ENCODE results near the gene VRTN. TPM values are rescaled to one million over a fixed set of nuclear protein-coding genes. Genes with fewer than 3 reads are reported as not detected.

VRTN gene
- total RNA-seq, 2 experiments from 2014 or later = not detected

DNA sequence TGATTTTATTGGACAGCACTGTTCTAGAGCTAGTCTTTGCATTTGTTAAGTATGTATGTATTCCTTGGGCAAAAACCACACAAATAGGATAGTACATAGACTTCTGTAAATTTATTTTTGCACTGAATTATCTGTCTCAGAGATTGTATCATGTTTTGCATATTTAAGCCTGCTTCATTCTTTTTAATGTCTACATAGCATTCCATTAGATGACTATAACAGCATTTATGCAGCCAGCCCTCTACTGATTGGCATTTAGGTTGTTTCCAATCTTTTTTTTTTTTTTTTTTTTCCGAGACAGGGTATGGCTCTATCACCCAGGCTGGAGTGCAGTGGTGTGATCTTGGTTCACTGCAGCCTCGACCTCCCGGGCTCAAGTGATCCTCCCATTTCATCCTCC lies 43.2 kb downstream of the VRTN start:
- Mint-ChIP-seq H3K36me3 (no peaks in the 10 kb centered on the region), H3K4me3 (no peak overlapping the region), H3K27me3 (peaks cover 24% of the 10 kb centered on the region), H3K27ac (no peak overlapping the region), H3K4me1 (no peaks in the 10 kb centered on the region), H3K9me3 (ENCODE audit: low read depth) (no peaks in the 10 kb centered on the region)
- ATAC-seq = no peak
- CTCF ChIA-PET = no interaction called here
- no peak for DNase-seq

DNA sequence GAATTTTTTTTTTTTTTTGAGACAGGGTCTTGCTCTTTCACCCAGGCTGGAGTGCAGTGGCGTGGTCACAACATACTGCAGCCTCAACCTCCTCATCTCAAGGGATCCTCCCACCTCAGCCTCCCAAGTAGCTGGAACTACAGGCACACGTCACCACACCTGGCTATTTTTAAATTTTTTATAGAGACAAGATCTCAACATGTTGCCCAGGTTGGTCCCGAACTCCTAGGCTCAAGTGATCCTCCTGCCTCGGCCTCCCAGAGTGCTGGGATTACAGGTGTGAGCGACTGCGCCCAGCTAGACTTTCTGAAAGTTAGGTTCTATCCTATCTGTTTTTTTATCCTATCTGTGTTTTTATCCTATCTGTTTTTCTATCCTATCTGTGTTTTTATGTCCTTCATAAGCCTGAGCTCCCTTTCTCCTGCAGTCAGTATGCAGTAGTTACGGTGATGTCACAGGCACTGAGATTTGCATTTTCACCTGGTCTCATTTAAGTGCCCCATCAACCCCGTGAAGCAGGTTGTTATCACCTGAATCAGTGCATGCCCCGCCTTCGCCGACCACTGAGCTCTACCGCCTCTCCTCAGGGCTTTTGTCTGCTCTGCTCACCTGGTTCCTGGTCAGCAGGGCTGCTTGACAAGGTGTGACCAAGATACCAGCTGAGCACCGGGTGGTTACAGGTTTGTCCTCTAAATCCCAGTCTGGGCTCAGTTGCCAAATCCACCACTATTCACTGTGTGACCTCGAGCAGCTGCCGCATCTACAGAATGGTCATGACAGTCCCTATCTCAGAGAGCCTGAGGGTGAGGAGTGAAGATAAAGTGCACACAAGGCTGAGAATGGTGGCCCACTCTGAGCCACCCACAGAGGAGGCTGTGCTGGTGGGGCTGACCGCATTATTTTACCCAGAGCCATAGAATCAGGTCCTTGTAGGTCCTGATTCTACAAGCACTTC lies 44.6 kb downstream of the VRTN start:
- no peak overlapping the region for H3K4me3 Mint-ChIP-seq
- peaks cover 24% of the 10 kb centered on the region for H3K27me3 Mint-ChIP-seq
- CTCF ChIA-PET = no interaction called here
- ATAC-seq = no peak
- DNase-seq = no peak
- H3K9me3 Mint-ChIP-seq (ENCODE audit: low read depth) = no peaks in the 10 kb centered on the region
- H3K4me1 Mint-ChIP-seq = no peaks in the 10 kb centered on the region
- no peak overlapping the region for H3K27ac Mint-ChIP-seq
- no peaks in the 10 kb centered on the region for H3K36me3 Mint-ChIP-seq

DNA sequence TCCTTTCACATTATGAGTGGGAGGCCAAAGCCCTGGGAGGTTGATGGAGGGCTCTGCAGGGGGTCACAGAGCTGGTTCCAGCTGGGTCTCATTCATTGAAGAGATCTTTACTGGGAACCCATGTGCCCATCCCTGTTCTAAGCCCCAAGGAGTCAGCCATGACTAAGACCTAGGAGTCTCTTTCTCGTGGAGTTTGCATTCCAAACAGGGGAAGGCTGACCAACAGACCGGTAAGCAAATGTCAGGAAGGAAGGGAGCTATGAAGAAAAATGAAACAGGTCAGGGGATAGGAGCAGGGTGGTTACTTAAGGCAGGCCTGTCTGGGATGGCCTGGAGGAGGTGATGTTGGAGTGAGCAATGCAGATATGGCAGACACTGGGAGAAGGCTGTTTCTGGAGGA lies 46.3 kb downstream of the VRTN start:
- Mint-ChIP-seq H3K27ac (no peak overlapping the region), H3K27me3 (peaks cover 21% of the 10 kb centered on the region), H3K9me3 (ENCODE audit: low read depth) (no peaks in the 10 kb centered on the region), H3K4me3 (no peak overlapping the region), H3K4me1 (no peaks in the 10 kb centered on the region), H3K36me3 (no peaks in the 10 kb centered on the region)
- CTCF ChIA-PET = no interaction called here
- ATAC-seq = no peak
- DNase-seq = no peak

DNA sequence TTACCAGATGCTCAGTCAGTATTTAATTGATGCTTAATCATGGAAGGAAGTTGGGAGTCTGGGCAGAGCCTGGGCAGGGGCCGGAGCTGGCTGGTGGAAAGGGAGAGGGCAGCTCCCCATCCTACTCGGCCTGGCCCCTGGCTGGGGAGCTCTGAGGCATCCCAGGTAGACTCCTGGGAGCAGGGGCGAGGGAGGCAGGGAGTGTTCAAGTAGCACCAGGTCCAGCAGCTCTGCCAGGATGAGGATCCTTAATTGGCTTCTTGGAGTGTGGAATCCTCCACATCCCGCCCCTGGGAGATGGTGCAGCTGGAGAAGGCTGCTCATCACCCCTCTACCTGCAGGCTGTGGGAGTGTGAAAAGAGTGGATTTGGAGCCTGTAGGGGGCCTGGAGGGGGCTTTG lies 46.8 kb downstream of the VRTN start:
- H3K9me3 Mint-ChIP-seq (ENCODE audit: low read depth) = no peaks in the 10 kb centered on the region
- H3K27ac Mint-ChIP-seq = no peak overlapping the region
- no peaks in the 10 kb centered on the region for H3K36me3 Mint-ChIP-seq
- no peak overlapping the region for H3K4me3 Mint-ChIP-seq
- ATAC-seq = no peak
- peaks cover 2% of the 10 kb centered on the region for H3K4me1 Mint-ChIP-seq
- CTCF ChIA-PET = no interaction called here
- peaks cover 20% of the 10 kb centered on the region for H3K27me3 Mint-ChIP-seq
- no peak for DNase-seq

DNA sequence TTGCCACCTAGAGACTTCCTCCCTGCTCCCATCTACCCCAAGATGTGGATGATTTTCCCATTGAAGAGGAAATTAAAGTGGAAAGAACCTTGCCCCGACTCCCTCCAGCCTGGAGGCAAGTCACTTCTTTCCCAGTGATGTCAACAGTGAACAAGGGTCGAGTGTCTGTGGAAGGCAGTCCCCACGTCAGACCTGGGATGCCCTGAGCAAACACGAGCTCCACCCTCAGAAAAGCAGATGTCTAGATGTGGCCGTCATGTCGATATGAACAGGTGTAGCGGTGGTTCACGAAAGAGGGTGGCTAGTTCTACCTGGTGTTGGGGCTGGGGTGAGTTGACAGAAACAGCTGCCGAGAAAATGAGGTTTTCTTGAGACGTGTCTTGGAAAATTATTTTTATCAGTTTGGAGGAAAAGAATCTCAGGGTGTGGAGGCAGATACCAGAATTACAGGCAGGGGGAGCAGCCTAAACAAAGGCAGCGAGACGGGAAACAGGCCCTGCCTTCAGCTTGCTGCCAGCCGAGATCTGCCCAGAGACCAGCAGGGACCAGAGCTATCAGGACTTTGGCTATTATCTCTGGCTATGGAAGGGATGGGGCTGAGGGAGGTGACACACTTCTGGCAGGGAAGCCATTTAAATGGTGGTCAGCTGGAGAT lies 51.9 kb downstream of the VRTN start:
- DNase-seq (no peak), ATAC-seq (no peak)
- no peaks in the 10 kb centered on the region for H3K36me3 Mint-ChIP-seq
- H3K27me3 Mint-ChIP-seq = peaks cover 15% of the 10 kb centered on the region
- H3K4me3 Mint-ChIP-seq = no peak overlapping the region
- CTCF ChIA-PET = interaction anchor here (1.8 kb wide), 1 partner anchor 76 kb away, joined by 3 read pairs; no protein-coding TSS in a partner anchor
- H3K4me1 Mint-ChIP-seq = peaks cover 32% of the 10 kb centered on the region
- no peak overlapping the region for H3K27ac Mint-ChIP-seq
- no peaks in the 10 kb centered on the region for H3K9me3 Mint-ChIP-seq (ENCODE audit: low read depth)

DNA sequence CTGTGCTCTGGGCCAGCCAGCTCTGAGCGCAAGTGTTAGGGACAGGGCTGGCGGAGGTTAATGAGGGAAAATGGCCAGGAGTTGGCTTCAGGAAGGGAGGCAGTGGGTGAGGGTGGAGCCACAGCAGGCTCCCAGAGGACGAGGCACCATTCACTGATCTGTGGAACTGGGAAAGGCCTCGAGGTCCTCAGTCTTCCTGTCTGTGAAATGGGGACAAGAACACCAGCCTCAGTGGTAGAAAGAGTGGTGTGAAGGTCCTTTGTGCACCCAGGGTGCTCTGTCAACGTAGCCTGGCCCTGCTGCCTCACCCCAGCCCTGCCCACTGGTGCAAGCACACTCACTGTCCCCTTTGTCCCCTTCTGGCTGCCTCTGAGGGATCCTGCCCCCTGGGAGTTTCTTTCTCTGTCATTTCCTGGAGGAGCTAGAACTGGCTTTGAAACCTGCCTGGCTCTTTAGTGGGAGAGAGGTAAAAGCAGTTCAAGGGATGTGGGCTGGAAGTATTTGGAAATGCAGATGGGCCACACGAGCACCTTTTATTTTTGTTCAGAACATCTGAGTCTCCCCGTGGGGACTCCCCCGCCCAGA lies 52.7 kb downstream of the VRTN start:
- ATAC-seq (peak; percentile 11), DNase-seq (no peak)
- Mint-ChIP-seq H3K4me3 (peak overlapping the region; percentile 67), H3K4me1 (peaks cover 32% of the 10 kb centered on the region), H3K9me3 (ENCODE audit: low read depth) (no peaks in the 10 kb centered on the region), H3K36me3 (no peaks in the 10 kb centered on the region), H3K27me3 (peaks cover 15% of the 10 kb centered on the region), H3K27ac (peak overlapping the region; percentile 90)
- CTCF ChIA-PET = interaction anchor here (0.6 to 1.8 kb wide), 3 partner anchors 38 to 92 kb away, joined by 3 to 7 read pairs (median 3); partner anchors contain the start of genes ISCA2 and NPC2

DNA sequence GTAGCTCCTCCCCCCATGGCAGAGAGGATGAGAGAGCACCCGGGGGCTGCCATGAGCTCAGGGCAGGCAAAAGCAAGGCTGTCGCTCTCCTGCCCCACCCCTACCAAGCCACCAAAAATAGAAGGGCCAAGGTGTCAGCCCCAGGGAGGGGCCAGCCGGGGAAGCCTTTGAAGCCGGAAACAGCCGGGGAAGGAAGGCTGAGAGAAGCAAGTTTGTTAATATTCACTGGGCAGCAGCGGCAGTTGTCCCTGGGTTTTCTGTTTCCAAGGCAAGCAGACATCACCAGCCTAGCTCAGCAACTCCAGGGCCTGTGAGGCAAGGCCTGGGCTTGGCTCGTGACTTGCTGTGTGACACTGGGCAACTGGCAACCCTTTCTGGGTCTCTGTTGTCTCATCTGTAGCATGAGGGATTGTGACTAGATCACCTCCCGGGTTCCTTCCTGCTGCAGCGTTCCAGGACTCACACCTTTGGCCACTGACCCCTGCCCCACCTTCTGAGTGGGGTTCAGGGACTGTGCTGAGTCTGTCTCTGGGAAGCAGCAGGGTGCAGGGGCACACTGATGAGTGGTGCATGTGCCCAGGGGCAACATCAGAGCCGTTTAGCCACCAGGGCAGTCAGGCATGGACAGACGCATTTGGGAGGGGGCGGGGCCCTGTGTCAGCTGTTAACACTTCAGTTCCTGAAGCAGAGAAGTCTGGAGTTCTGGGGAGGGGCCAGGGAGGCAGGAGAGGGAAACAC lies 53.4 kb downstream of the VRTN start:
- peaks cover 14% of the 10 kb centered on the region for H3K27me3 Mint-ChIP-seq
- H3K27ac Mint-ChIP-seq = peak overlapping the region; percentile 90
- peak overlapping the region; percentile 67 for H3K4me3 Mint-ChIP-seq
- H3K4me1 Mint-ChIP-seq = peaks cover 32% of the 10 kb centered on the region
- CTCF ChIA-PET = interaction anchor here (0.6 to 1.8 kb wide), 3 partner anchors 37 to 91 kb away, joined by 3 to 7 read pairs (median 3); partner anchors contain the start of genes ISCA2 and NPC2
- ATAC-seq (peak; percentile 97), DNase-seq (peak; percentile 90)
- no peaks in the 10 kb centered on the region for H3K9me3 Mint-ChIP-seq (ENCODE audit: low read depth)
- H3K36me3 Mint-ChIP-seq = no peaks in the 10 kb centered on the region

DNA sequence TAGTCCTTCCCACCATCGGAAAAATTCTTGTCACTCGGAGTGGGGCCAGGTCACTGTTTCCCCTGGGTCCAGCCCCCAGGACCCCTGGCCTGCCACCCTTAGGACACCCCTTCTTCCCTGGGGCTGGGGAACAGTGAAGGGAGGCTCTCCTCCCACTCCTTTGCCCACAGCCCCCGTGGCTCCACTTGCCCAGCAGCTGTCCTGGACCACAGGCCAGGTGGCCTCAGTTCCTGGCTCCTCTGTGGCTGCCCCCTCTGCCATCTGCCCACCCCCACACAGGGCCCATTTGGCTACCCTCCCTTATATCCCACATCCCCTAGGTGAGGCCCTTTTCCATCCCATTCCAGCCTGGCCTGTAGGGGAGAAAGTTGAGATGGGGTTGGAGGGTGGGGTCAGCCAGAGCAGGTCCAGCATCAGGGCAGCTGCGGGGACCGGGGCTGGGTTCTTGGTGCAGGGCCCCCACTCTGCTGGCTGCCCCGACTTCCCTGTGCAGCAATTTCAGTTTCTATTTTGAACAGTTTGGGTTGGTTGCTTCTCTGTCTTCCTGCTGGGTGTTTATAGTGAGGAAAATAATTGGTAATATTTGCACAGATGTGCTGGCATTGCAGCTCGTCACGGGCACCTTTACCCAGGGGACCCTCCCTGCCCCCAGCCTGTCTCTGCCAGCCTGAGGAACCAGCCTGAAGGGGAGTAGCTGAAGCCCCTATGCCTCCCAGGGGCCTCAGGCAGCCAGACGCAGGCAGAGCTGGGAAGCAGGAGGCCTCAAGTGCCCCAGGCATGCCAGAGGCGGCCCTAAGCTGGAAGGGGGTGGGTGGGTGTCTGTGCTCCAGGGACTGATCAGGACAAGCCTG lies 54.4 kb downstream of the VRTN start:
- CTCF ChIA-PET = interaction anchor here (1.6 kb wide), 1 partner anchor 91 kb away, joined by 7 read pairs; the partner anchor contains the start of genes ISCA2 and NPC2
- Mint-ChIP-seq H3K27me3 (peaks cover 9% of the 10 kb centered on the region), H3K36me3 (no peaks in the 10 kb centered on the region), H3K27ac (peak overlapping the region; percentile 90), H3K4me3 (peak overlapping the region; percentile 67), H3K9me3 (ENCODE audit: low read depth) (no peaks in the 10 kb centered on the region), H3K4me1 (peaks cover 32% of the 10 kb centered on the region)
- ATAC-seq (peak; percentile 30), DNase-seq (peak; percentile 46)

DNA sequence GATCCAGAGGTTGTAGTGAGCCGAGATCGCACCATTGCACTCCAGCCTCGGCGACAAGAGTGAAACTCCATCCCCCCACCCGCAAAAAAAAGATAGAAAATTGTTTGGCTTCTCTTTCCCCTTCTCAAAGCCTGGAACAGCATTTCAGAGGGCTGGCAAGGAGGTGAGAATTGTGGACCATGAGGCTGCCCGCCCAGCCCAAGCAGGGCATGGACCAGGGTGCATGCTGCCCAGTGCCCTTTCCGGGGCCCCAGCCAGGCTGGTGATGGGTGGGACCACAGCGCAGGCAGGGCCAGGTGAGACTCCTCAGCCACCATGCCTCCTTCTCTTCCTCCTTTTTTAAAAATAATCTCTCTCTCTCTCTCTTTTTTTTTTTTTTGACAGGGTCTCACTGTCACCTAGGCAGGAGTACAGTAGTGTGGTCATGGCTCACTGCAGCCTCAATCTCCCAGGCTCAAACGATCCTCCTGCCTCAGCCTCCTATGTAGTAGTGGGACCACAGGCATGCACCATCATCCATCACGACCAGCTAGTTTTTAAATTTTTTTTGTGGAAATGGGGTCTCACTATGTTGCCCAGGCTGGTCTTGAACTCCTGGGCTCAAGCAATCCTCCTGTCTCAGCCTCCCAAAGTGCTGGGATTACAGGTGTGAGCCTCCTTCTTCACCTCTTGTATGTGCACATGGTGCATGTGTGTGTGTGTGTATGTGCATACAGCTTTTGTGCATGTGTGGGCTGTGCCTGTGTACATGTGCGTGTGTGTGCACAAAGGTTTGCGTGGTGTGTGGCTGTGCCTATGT lies 55.5 kb downstream of the VRTN start:
- no peak for ATAC-seq
- DNase-seq = no peak
- peaks cover 7% of the 10 kb centered on the region for H3K27me3 Mint-ChIP-seq
- H3K36me3 Mint-ChIP-seq = no peaks in the 10 kb centered on the region
- no peak overlapping the region for H3K27ac Mint-ChIP-seq
- H3K4me1 Mint-ChIP-seq = peaks cover 32% of the 10 kb centered on the region
- CTCF ChIA-PET = no interaction called here
- H3K4me3 Mint-ChIP-seq = no peak overlapping the region
- no peaks in the 10 kb centered on the region for H3K9me3 Mint-ChIP-seq (ENCODE audit: low read depth)

DNA sequence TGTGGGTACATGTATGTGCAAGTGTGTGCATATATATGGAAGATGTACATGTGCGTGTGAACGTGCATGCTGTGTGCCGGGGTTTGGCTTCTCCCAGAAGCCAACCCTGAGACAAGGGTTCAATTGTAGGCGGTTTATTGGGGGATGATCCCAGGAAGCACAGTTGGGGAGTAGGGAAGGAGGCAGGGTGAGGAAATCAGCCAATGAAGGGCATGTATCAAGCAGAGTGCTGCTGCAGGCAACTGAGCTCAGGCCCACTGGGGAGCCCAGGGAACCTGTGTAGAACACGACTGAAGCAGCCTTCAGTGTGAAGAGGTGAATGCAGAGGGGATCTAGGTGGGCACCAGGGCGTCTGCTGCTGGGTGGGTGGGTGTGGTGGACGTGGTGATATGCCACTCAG lies 56.2 kb downstream of the VRTN start:
- no peaks in the 10 kb centered on the region for H3K36me3 Mint-ChIP-seq
- DNase-seq = no peak
- no peaks in the 10 kb centered on the region for H3K9me3 Mint-ChIP-seq (ENCODE audit: low read depth)
- no peak overlapping the region for H3K4me3 Mint-ChIP-seq
- H3K4me1 Mint-ChIP-seq = peaks cover 32% of the 10 kb centered on the region
- H3K27ac Mint-ChIP-seq = no peak overlapping the region
- H3K27me3 Mint-ChIP-seq = peaks cover 4% of the 10 kb centered on the region
- ATAC-seq = no peak
- CTCF ChIA-PET = no interaction called here

DNA sequence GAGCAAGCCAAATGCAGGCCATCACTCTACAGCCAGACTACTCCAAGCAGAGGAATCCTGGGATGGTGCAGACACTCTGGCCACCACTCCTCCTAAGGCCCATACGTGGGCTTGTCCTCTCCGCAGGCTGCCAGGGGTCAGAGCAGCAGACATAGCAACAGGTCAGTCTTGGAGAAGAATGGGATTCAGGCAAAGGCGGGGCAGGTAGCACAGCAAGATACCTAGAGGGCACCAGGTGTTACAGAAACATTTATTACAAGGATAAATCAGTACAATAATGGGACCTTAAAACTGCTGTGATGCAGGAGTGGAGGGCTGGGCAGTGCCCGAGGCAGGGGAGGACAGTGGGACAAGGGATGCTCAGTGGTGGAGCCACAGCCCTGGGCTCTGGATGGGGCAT lies 57.4 kb downstream of the VRTN start:
- Mint-ChIP-seq H3K9me3 (ENCODE audit: low read depth) (no peaks in the 10 kb centered on the region), H3K27me3 (no peaks in the 10 kb centered on the region), H3K4me1 (peaks cover 24% of the 10 kb centered on the region), H3K4me3 (no peak overlapping the region), H3K27ac (no peak overlapping the region), H3K36me3 (no peaks in the 10 kb centered on the region)
- ATAC-seq (no peak), DNase-seq (no peak)
- CTCF ChIA-PET = no interaction called here

Measured in activated CD8-positive, alpha-beta memory T cell treated with anti-CD3 and anti-CD28 coated beads, Interleukin-2, amount 10 ng/mL, durations not matched to agents 7 days and 5 days (primary cell).